HepG2 (cell line): ENCODE data around the gene CCDC117. TPM values are rescaled to one million over a fixed set of nuclear protein-coding genes. Genes with fewer than 3 reads are reported as not detected.
A peak's percentile ranks its signal among the peaks of the same experiment; 100 is the strongest.

Experiments used
- ARHGAP35 ChIP-seq: sonication (generic); formaldehyde crosslinking; IDR thresholded peaks from 2 replicates; pipeline ENCODE4 v1.9.0; 2022; ENCODE audit warnings: mild to moderate bottlenecking, inconsistent platforms, moderate library complexity, missing genetic modification reagents, borderline replicate concordance
- ATRX ChIP-seq: sonication (generic); formaldehyde crosslinking; IDR thresholded peaks from 2 replicates; pipeline ENCODE4 v1.4.0; 2020; ENCODE audit warnings: missing genetic modification reagents, borderline replicate concordance
- BHLHE40 ChIP-seq: IDR thresholded peaks from 2 replicates; pipeline ENCODE4 v1.6.1; 2011; ENCODE audit warnings: low read length, improper control_type of control experiment
- BRCA1 ChIP-seq: sonication (generic); formaldehyde crosslinking; IDR thresholded peaks from 2 replicates; pipeline ENCODE4 v1.4.0; 2020; ENCODE audit warnings: missing genetic modification reagents
- FOXA3 ChIP-seq: IDR thresholded peaks from 2 replicates; pipeline ENCODE4 v1.6.1; 2016; ENCODE audit warnings: missing genetic modification reagents, missing compliant biosample characterization
- FOXO1 ChIP-seq: sonication (generic); formaldehyde crosslinking; IDR thresholded peaks from 2 replicates; pipeline ENCODE4 v1.4.0; 2020; ENCODE audit warnings: missing genetic modification reagents
- GABPB1 ChIP-seq: IDR thresholded peaks from 2 replicates; pipeline ENCODE4 v1.6.1; 2016; ENCODE audit warnings: mild to moderate bottlenecking, missing genetic modification reagents, moderate library complexity, missing compliant biosample characterization
- GTF2F1 ChIP-seq: fragments of 150-350 bp; IDR thresholded peaks from 2 replicates; pipeline ENCODE4 v1.6.1; 2014; ENCODE audit warnings: low read length
- IRF2 ChIP-seq: IDR thresholded peaks from 2 replicates; pipeline ENCODE4 v1.6.1; 2018; ENCODE audit warnings: missing genetic modification reagents, missing compliant biosample characterization
- KLF16 ChIP-seq, 2 experiments: sonication (generic) in 1 of 2; formaldehyde crosslinking in 1 of 2; IDR thresholded peaks; 2 replicates each; pipeline versions ENCODE4 v1.6.1 to v1.8.0; 2016 to 2023; ENCODE audit warnings: missing genetic modification reagents in 2 of 2, missing compliant biosample characterization in 1 of 2
- MBD4 ChIP-seq: IDR thresholded peaks from 2 replicates; pipeline ENCODE4 v1.6.1; 2012; ENCODE audit warnings: low read length, inconsistent platforms, borderline replicate concordance
- NFE2 ChIP-seq: sonication (generic); formaldehyde crosslinking; IDR thresholded peaks from 2 replicates; pipeline ENCODE4 v1.4.0; 2020; ENCODE audit warnings: missing genetic modification reagents
- POLR2AphosphoS5 ChIP-seq: IDR thresholded peaks from 2 replicates; pipeline ENCODE4 v1.6.1; 2012; ENCODE audit warnings: low read depth, low read length
- SAP130 ChIP-seq: IDR thresholded peaks from 2 replicates; pipeline ENCODE4 v1.6.1; 2016; ENCODE audit warnings: low read depth
- SOX5 ChIP-seq: IDR thresholded peaks from 2 replicates; pipeline ENCODE4 v1.6.1; 2016; ENCODE audit warnings: borderline replicate concordance
- TBX2 ChIP-seq: sonication (generic); formaldehyde crosslinking; IDR thresholded peaks from 2 replicates; pipeline ENCODE4 v1.5.0; 2020; ENCODE audit warnings: missing genetic modification reagents, mild to moderate bottlenecking, borderline replicate concordance
- ZFP36L2 ChIP-seq: sonication (generic); formaldehyde crosslinking; IDR thresholded peaks from 2 replicates; pipeline ENCODE4 v1.4.0; 2020; ENCODE audit warnings: missing genetic modification reagents
- ZFYVE20 ChIP-seq: sonication (generic); formaldehyde crosslinking; IDR thresholded peaks from 2 replicates; pipeline ENCODE4 v1.8.0; 2023; ENCODE audit warnings: low read depth, mild to moderate bottlenecking, moderate library complexity, missing genetic modification reagents, borderline replicate concordance
- ZNF20 ChIP-seq: sonication (generic); formaldehyde crosslinking; IDR thresholded peaks from 2 replicates; pipeline ENCODE4 v1.4.0; 2020; ENCODE audit warnings: mild to moderate bottlenecking, moderate library complexity, missing genetic modification reagents
- ZNF737 ChIP-seq: sonication (generic); formaldehyde crosslinking; IDR thresholded peaks from 2 replicates; pipeline ENCODE4 v1.5.0; 2020; ENCODE audit warnings: missing genetic modification reagents, mild to moderate bottlenecking, borderline replicate concordance
- ZSCAN25 ChIP-seq: sonication (generic); formaldehyde crosslinking; IDR thresholded peaks from 2 replicates; pipeline ENCODE4 v1.8.0; 2022; ENCODE audit warnings: mild to moderate bottlenecking, missing genetic modification reagents
- polyA plus RNA-seq, 8 experiments: library from polyadenylated mRNA; depleted of rRNA in 3 of 8; stranded (reverse) in 7 of 8; unstranded in 1 of 8; fragments of >200 nt; fragmentation: Illumina TruSeq in 4 of 8; extraction: Trizol in 4 of 8; gene quantifications; 2 replicates each; pipeline versions ENCODE4 v1.2.1 to v1.2.3, GENCODE V29; 2011 to 2016; ENCODE audit warnings: low read depth in 4 of 8, missing spikeins in 1 of 8, mixed read lengths in 1 of 8; ENCODE audit not compliant: insufficient read depth in 1 of 8
- total RNA-seq, 5 experiments: library from RNA; depleted of rRNA; stranded (reverse); fragments of >200 nt; fragmentation: Illumina TruSeq; extraction: Trizol; gene quantifications; 2 replicates each; pipeline ENCODE4 v1.2.3, GENCODE V29; 2016; ENCODE audit warnings: low read depth in 1 of 5
- TF ChIP-seq, protein P1 (sequence below): sonication (generic); formaldehyde crosslinking; IDR thresholded peaks from 2 replicates; pipeline ENCODE4 v1.4.0; 2020; ENCODE audit warnings: missing genetic modification reagents
- TF ChIP-seq, protein P2 (sequence below): sonication (generic); formaldehyde crosslinking; IDR thresholded peaks from 2 replicates; pipeline ENCODE4 v1.4.0; 2020; ENCODE audit warnings: mild to moderate bottlenecking, missing genetic modification reagents, borderline replicate concordance
- TF ChIP-seq, protein P3 (sequence below): sonication (generic); formaldehyde crosslinking; IDR thresholded peaks from 2 replicates; pipeline ENCODE4 v1.4.0; 2020; ENCODE audit warnings: missing genetic modification reagents
- TF ChIP-seq, protein P4 (sequence below): fragments of 450-650 bp; IDR thresholded peaks from 2 replicates; pipeline ENCODE4 v1.6.1; 2017; ENCODE audit warnings: mild to moderate bottlenecking

The CCDC117 gene
- total and polyA plus RNA-seq, 2 of the 13 experiments (the other 11 are each of a cell fraction or from before 2014, with no cell fraction given), result 12.6 to 34.2 TPM

DNA sequence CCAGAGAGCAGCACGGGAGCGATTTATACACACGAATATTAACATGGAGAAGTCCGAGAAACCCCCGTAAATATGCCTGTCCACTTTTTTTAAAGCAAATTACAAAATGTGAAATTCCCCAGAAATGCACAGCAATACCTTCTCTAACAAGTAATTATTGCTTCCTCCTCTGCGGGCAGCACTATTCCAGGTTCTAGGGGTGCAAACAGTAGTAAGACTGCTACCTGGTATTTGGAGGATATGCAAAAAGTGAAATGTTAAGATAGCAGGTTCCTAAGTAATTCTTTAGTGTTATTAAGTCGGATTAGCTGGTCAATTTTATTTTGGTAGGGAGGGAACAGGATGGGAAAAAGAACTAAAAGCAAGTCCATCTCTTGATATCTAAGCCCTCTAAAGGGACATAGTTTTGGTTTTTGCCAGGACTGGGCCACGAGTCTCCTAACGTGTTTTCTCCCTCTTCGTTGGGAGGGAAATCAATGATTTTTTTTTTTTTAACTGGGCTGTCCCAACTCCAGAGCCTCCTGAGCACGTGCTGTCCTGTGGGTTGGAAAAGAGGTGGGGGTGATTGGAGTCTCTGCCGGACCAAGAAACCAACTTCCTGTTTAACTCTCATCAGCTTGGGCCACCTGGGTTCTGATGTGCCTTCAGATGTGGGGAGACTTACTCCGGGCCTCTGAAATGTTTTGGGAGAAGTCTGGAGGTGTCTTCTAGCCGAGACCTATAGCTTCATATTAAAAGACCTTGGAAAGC, 29.5 kb downstream of the CCDC117 start (continued):
- TF ChIP-seq SAP130 (CRISPR knock-in tag) (peak; percentile 79), BRCA1 (no peak; the same call in 1 of the 2 replicates), POLR2AphosphoS5 (peak; percentile 77), FOXA3 (CRISPR knock-in tag) (peak; percentile 53), ATRX (CRISPR knock-in tag) (no peak), ARHGAP35 (CRISPR knock-in tag) (no peak), GABPB1 (CRISPR knock-in tag) (peak; percentile 67; the same call in 1 of the 2 replicates), ZNF737 (no peak), KLF16 (CRISPR knock-in tag; IDR thresholded peaks at IDR 0.05) (peak in 1 of 2 experiments; percentile 76; a peak in 2 of 4 replicates), ZFYVE20 (CRISPR knock-in tag) (no peak), BHLHE40 (peak; percentile 92), SOX5 (peak; percentile 69; the same call in 1 of the 2 replicates), ZNF20 (CRISPR knock-in tag) (no peak), TBX2 (CRISPR knock-in tag) (peak; percentile 64; the same call in 1 of the 2 replicates), MBD4 (peak; percentile 75; the same call in 1 of the 2 replicates), IRF2 (no peak), ZSCAN25 (CRISPR knock-in tag) (no peak), GTF2F1 (no peak), NFE2 (CRISPR knock-in tag) (no peak), ZFP36L2 (no peak), FOXO1 (CRISPR knock-in tag) (peak; percentile 48; the same call in 1 of the 2 replicates)
- TF ChIP-seq, protein P1, sequence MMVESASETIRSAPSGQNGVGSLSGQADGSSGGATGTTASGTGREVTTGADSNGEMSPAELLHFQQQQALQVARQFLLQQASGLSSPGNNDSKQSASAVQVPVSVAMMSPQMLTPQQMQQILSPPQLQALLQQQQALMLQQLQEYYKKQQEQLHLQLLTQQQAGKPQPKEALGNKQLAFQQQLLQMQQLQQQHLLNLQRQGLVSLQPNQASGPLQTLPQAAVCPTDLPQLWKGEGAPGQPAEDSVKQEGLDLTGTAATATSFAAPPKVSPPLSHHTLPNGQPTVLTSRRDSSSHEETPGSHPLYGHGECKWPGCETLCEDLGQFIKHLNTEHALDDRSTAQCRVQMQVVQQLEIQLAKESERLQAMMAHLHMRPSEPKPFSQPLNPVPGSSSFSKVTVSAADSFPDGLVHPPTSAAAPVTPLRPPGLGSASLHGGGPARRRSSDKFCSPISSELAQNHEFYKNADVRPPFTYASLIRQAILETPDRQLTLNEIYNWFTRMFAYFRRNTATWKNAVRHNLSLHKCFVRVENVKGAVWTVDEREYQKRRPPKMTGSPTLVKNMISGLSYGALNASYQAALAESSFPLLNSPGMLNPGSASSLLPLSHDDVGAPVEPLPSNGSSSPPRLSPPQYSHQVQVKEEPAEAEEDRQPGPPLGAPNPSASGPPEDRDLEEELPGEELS (CRISPR knock-in tag), result peak; percentile 85
- TF ChIP-seq, protein P2, sequence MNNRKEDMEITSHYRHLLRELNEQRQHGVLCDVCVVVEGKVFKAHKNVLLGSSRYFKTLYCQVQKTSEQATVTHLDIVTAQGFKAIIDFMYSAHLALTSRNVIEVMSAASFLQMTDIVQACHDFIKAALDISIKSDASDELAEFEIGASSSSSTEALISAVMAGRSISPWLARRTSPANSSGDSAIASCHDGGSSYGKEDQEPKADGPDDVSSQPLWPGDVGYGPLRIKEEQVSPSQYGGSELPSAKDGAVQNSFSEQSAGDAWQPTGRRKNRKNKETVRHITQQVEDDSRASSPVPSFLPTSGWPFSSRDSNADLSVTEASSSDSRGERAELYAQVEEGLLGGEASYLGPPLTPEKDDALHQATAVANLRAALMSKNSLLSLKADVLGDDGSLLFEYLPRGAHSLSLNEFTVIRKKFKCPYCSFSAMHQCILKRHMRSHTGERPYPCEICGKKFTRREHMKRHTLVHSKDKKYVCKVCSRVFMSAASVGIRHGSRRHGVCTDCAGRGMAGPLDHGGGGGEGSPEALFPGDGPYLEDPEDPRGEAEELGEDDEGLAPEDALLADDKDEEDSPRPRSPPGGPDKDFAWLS (CRISPR knock-in tag), result no peak
- TF ChIP-seq, protein P3, sequence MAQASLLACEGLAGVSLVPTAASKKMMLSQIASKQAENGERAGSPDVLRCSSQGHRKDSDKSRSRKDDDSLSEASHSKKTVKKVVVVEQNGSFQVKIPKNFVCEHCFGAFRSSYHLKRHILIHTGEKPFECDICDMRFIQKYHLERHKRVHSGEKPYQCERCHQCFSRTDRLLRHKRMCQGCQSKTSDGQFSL, result peak; percentile 51; the same call in 1 of the 2 replicates
- TF ChIP-seq, protein P4, sequence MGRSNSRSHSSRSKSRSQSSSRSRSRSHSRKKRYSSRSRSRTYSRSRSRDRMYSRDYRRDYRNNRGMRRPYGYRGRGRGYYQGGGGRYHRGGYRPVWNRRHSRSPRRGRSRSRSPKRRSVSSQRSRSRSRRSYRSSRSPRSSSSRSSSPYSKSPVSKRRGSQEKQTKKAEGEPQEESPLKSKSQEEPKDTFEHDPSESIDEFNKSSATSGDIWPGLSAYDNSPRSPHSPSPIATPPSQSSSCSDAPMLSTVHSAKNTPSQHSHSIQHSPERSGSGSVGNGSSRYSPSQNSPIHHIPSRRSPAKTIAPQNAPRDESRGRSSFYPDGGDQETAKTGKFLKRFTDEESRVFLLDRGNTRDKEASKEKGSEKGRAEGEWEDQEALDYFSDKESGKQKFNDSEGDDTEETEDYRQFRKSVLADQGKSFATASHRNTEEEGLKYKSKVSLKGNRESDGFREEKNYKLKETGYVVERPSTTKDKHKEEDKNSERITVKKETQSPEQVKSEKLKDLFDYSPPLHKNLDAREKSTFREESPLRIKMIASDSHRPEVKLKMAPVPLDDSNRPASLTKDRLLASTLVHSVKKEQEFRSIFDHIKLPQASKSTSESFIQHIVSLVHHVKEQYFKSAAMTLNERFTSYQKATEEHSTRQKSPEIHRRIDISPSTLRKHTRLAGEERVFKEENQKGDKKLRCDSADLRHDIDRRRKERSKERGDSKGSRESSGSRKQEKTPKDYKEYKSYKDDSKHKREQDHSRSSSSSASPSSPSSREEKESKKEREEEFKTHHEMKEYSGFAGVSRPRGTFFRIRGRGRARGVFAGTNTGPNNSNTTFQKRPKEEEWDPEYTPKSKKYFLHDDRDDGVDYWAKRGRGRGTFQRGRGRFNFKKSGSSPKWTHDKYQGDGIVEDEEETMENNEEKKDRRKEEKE, result no peak
